IMR-90 (cell line): ENCODE results near the gene EVA1A. TPM values are rescaled to one million over a fixed set of nuclear protein-coding genes. Genes with fewer than 3 reads are reported as not detected.

Experiments
- ATAC-seq: fragments of 200-7000 bp; cut with Tn5 transposase; 2 replicates; pipeline ENCODE4 v1.9.1; 2020; ENCODE audit warnings: low read depth, mild to moderate bottlenecking, moderate library complexity
- BruUV-seq: library from RNA; stranded (reverse); fragments of 400-500 nt; replicated peaks from 2 replicates; lab custom pipeline; 2021; lab: Mats Ljungman, UMichigan
- CTCF ChIA-PET: fragments of 300-600 bp; formaldehyde crosslinking; extraction: SDS; loops from one replicate; lab custom pipeline; 2021; ENCODE audit warnings: antibody characterized with exemption; lab: Yijun Ruan, JAX
- POLR2A ChIA-PET: fragments of 300-600 bp; sonication (Branson Sonifier 250); formaldehyde crosslinking; loops from one replicate; lab custom pipeline; 2022; ENCODE audit warnings: antibody characterized with exemption; ENCODE audit not compliant: unreplicated experiment; lab: Charles Lee
- DNase-seq: peaks from one replicate; pipeline ENCODE4 v3.0.0; 2013
- H2AFZ ChIP-seq: replicated peaks from 2 replicates; pipeline ENCODE3; 2013; ENCODE audit warnings: low read length, mild to moderate bottlenecking; ENCODE audit not compliant: poor library complexity
- H2AK5ac ChIP-seq: 2 replicates; pipeline ENCODE4 v1.6.1; 2013; ENCODE audit warnings: low read depth, low read length, inconsistent platforms
- H2AK9ac ChIP-seq: replicated peaks from 2 replicates; pipeline ENCODE3; 2013; ENCODE audit warnings: mild to moderate bottlenecking, low read depth, low read length, moderate library complexity; ENCODE audit not compliant: poor library complexity
- H2BK120ac ChIP-seq: 2 replicates; pipeline ENCODE4 v1.6.1; 2013; ENCODE audit warnings: low read depth, low read length, inconsistent platforms
- H2BK15ac ChIP-seq: 3 replicates; pipeline ENCODE4 v1.6.1; 2013; ENCODE audit warnings: low read depth, low read length, inconsistent platforms
- H2BK20ac ChIP-seq: 2 replicates; pipeline ENCODE4 v1.6.1; 2013; ENCODE audit warnings: low read depth, mild to moderate bottlenecking, inconsistent platforms, low read length, moderate library complexity
- H2BK5ac ChIP-seq: 2 replicates; pipeline ENCODE4 v1.6.1; 2013; ENCODE audit warnings: mild to moderate bottlenecking, low read depth, low read length, inconsistent platforms; ENCODE audit not compliant: poor library complexity, severe bottlenecking
- H3K14ac ChIP-seq: replicated peaks from 2 replicates; pipeline ENCODE4 v1.6.1; 2013; ENCODE audit warnings: low read depth, low read length, inconsistent platforms
- H3K18ac ChIP-seq: 2 replicates; pipeline ENCODE4 v1.6.1; 2013; ENCODE audit warnings: low read depth, low read length, control low read depth
- H3K23ac ChIP-seq: 2 replicates; pipeline ENCODE4 v1.6.1; 2013; ENCODE audit warnings: low read depth, low read length, inconsistent platforms
- H3K27ac ChIP-seq: 2 replicates; pipeline ENCODE4 v1.5.1; 2013; ENCODE audit warnings: mild to moderate bottlenecking, control low read depth, low read length; ENCODE audit not compliant: insufficient read depth
- H3K27me3 ChIP-seq: 2 replicates; pipeline ENCODE4 v1.6.1; 2013; ENCODE audit warnings: low read length; ENCODE audit not compliant: control insufficient read depth, insufficient read depth
- H3K36me3 ChIP-seq: 2 replicates; pipeline ENCODE4 v1.6.1; 2013; ENCODE audit warnings: low read length, mixed read lengths; ENCODE audit not compliant: control insufficient read depth, insufficient read depth
- H3K4ac ChIP-seq: 2 replicates; pipeline ENCODE4 v1.6.1; 2013; ENCODE audit warnings: low read depth, low read length, inconsistent platforms
- H3K4me1 ChIP-seq: 2 replicates; pipeline ENCODE4 v1.6.1; 2013; ENCODE audit warnings: low read length, mixed read lengths; ENCODE audit not compliant: control insufficient read depth, insufficient read depth
- H3K4me2 ChIP-seq: 2 replicates; pipeline ENCODE4 v1.6.1; 2013; ENCODE audit warnings: low read depth, mild to moderate bottlenecking, control low read depth, low read length, moderate library complexity
- H3K4me3 ChIP-seq: 2 replicates; pipeline ENCODE4 v1.5.1; 2013; ENCODE audit warnings: low read depth, mild to moderate bottlenecking, control low read depth, low read length, moderate library complexity; ENCODE audit not compliant: insufficient read depth
- H3K56ac ChIP-seq: 2 replicates; pipeline ENCODE4 v1.6.1; 2013; ENCODE audit warnings: low read length, inconsistent platforms; ENCODE audit not compliant: insufficient read depth; ENCODE audit errors: extremely low read depth
- H3K79me1 ChIP-seq, 2 experiments: 2 replicates each; pipeline ENCODE4 v1.6.1; 2013; ENCODE audit warnings: low read length in 2 of 2, inconsistent platforms in 1 of 2, low read depth in 1 of 2
- H3K9ac ChIP-seq: 2 replicates; pipeline ENCODE4 v1.6.1; 2013; ENCODE audit warnings: low read depth, low read length, control low read depth
- H3K9me1 ChIP-seq: 2 replicates; pipeline ENCODE4 v1.6.1; 2013; ENCODE audit warnings: low read length, inconsistent platforms; ENCODE audit not compliant: insufficient read depth
- H3K9me3 ChIP-seq: 2 replicates; pipeline ENCODE4 v1.6.1; 2013; ENCODE audit warnings: low read length; ENCODE audit not compliant: control insufficient read depth, insufficient read depth
- H4K20me1 ChIP-seq: 2 replicates; pipeline ENCODE4 v1.6.1; 2013; ENCODE audit warnings: low read length, inconsistent platforms; ENCODE audit not compliant: insufficient read depth
- H4K5ac ChIP-seq: 2 replicates; pipeline ENCODE4 v1.6.1; 2013; ENCODE audit warnings: mild to moderate bottlenecking, low read depth, low read length, control low read depth
- H4K8ac ChIP-seq, 2 experiments: 2 replicates each; pipeline ENCODE4 v1.6.1; 2013; ENCODE audit warnings: low read depth in 2 of 2, low read length in 2 of 2, control low read depth in 1 of 2, inconsistent platforms in 1 of 2
- H4K91ac ChIP-seq: 2 replicates; pipeline ENCODE4 v1.6.1; 2013; ENCODE audit warnings: low read depth, low read length, inconsistent platforms; ENCODE audit not compliant: insufficient read depth
- RAD21 ChIP-seq: IDR thresholded peaks from 2 replicates; pipeline ENCODE4 v1.6.1; 2012; ENCODE audit warnings: low read length, improper control_type of control experiment
- WGBS, 2 experiments: methylation state at CpG; one replicate each; pipeline versions ENCODE4 v1.1.5 to v1.1.7; 2013; ENCODE audit warnings: missing lambda C conversion rate in 2 of 2; ENCODE audit not compliant: insufficient read length in 1 of 2; ENCODE audit errors: extremely low coverage in 2 of 2; 5-methylcytosine and 5-hydroxymethylcytosine counted together
- dilution Hi-C: fragments of 300-500 bp; cut with HindIII; formaldehyde crosslinking; loops from one replicate; pipeline ENCODE4 v1.14.3; 2018; ENCODE audit warnings: low sequenced_read_pairs; ENCODE audit not compliant: unreplicated experiment
- in situ Hi-C: fragments of 300-500 bp; cut with MboI; formaldehyde crosslinking; loops from 3 replicates; pipeline ENCODE4 v1.14.3; 2019; ENCODE audit warnings: low sequenced_read_pairs, inconsistent platforms, mixed read lengths
- intact Hi-C: fragments of 100-400 bp; cut with micrococcal nuclease; formaldehyde crosslinking; loops from 2 replicates; pipeline ENCODE4 v1.10.0; 2022
- polyA plus RNA-seq, 3 experiments: library from polyadenylated mRNA; depleted of rRNA; stranded (reverse); fragments of >200 nt; gene quantifications; 2 replicates each; pipeline ENCODE4 v1.2.3, GENCODE V29; 2012; ENCODE audit warnings: low replicate concordance in 1 of 3
- total RNA-seq: library from RNA; depleted of rRNA; stranded (reverse); fragments of >200 nt; gene quantifications from 2 replicates; pipeline ENCODE4 v1.2.3, GENCODE V29; 2012

The EVA1A gene
- total and polyA plus RNA-seq, 2 of the 4 experiments (the other 2 are of a cell fraction), result 54.5 to 93.7 TPM

- Histone ChIP-seq H3K27me3 (no peaks in the 10 kb centered on the region), H3K9ac (no peak overlapping the region), H2AFZ (no peak overlapping the region), H3K4me3 (no peak overlapping the region), H2AK9ac (no peak overlapping the region), H3K56ac (no peak overlapping the region), H3K9me1 (peaks cover 12% of the 10 kb centered on the region; the same call in 1 of the 2 replicates), H3K27ac (no peak overlapping the region), H4K8ac (no peak overlapping the region), H2BK5ac (no peak overlapping the region), H4K5ac (no peak overlapping the region), H2BK15ac (no peak overlapping the region), H3K9me3 (no peaks in the 10 kb centered on the region), H3K4ac (no peak overlapping the region), H2BK20ac (no peak overlapping the region; the same call in 1 of the 2 replicates), H3K36me3 (no peaks in the 10 kb centered on the region), H3K18ac (no peak overlapping the region), H2BK120ac (no peak overlapping the region), H3K4me1 (peaks cover 8% of the 10 kb centered on the region), H3K14ac (no peak overlapping the region), H2AK5ac (no peak overlapping the region), H3K4me2 (no peak overlapping the region), H4K91ac (no peak overlapping the region), H3K23ac (no peak overlapping the region), H3K79me1 (0 out of 4 replicates have a peak, but pooled peaks cover 0 to 8% of the 10 kb centered on the region in 2 experiments), H4K20me1 (no peaks in the 10 kb centered on the region)
- dilution Hi-C loops, result no loop called here
- in situ Hi-C loops, result no loop called here
- intact Hi-C loops, result no loop called here
- ATAC-seq (no peak), DNase-seq (no peak)
- WGBS, 2 experiments, result no CpG with 5 or more reads among the region's 1 CpG
- BruUV-seq, result no TSS peak
- no peak for TF ChIP-seq RAD21
- ChIA-PET POLR2A (no interaction called here), CTCF (interaction anchor here (0.6 to 2.5 kb wide), 13 partner anchors 8 to 152 kb away, joined by 3 to 13 read pairs (median 4); partner anchors contain the start of gene EVA1A)
Observed at GRCh38 chr2:75573145-75573878, 12.6 kb upstream of the EVA1A start.
